Heart left ventricle (tissue), 13 donors: ENCODE results near the gene PEA15.

ENCODE experiments used
- POLR2A ChIP-seq, 2 donors: fragments of 450-650 bp; IDR thresholded peaks; one replicate each; pipeline ENCODE4 v1.6.1; 2017; ENCODE audit warnings: antibody characterized with exemption in 2 of 2, mild to moderate bottlenecking in 2 of 2, moderate library complexity in 2 of 2
- TF ChIP-seq, protein P1 (sequence below), 12 donors: fragments of 200-600 bp; sonication (generic) in 4 of 12; IDR thresholded peaks; one replicate each; pipeline versions ENCODE4 v1.5.0 to v1.8.0; 2018 to 2022; ENCODE audit warnings: antibody characterized with exemption in 12 of 12, mild to moderate bottlenecking in 5 of 12
- donor health status: ischemic (EF 13 %, LVEDD 7.1; RV severe dilation, severe dysfunction).
- donor health status: DM: no; HTN: yes; CAD: no.
- donor health status: DM: no; HTN: no; CAD: no.
- donor health status: ischemic (EF 25% LVEDD 6.9; RV normal size, moderate dysfunction).
- donor health status: ischemic (EF 25% LVEDD 5.7; RV mildly dilated, moderate dysfunction).
- donor health status: ischemic (EF 35%, LVEDD 5.7; RV mildly dilated, moderate dysfunction).
- donor health status: nonischemic (EF 11% LVEDD 7.7; RV severe dilation, severe dysfunction).
- donor health status: DM: yes; HTN: yes; CAD: no.
- donor health status: PGD.
- donor health status: ischemic (EF 29% LVEDD 5.4; RV normal size, mild dysfunction).
- donor health status: nonischemic (EF 23%, LVEDD 6.1; RV moderate dilation, normal function).

DNA sequence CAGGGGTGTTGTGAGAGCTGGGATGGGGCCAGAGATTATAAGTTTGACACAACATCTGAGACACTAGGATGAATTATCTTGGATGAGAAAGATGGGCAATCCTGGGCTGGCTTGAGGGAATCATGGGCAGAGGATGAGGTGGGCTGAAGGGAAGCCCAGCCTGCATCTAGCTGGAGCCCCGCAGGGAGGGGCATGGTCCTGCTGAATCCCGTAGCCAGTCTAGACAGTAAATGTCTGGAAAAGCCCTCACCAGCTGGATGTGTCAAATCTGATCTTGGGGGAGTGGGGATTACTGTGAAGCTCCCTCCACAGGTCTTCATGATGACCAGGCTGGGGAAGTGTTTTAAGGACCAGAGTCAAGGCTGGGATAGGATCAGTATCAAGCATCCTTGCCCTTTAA is 18.5 kb upstream of the PEA15 start:
- TF ChIP-seq, protein P1, sequence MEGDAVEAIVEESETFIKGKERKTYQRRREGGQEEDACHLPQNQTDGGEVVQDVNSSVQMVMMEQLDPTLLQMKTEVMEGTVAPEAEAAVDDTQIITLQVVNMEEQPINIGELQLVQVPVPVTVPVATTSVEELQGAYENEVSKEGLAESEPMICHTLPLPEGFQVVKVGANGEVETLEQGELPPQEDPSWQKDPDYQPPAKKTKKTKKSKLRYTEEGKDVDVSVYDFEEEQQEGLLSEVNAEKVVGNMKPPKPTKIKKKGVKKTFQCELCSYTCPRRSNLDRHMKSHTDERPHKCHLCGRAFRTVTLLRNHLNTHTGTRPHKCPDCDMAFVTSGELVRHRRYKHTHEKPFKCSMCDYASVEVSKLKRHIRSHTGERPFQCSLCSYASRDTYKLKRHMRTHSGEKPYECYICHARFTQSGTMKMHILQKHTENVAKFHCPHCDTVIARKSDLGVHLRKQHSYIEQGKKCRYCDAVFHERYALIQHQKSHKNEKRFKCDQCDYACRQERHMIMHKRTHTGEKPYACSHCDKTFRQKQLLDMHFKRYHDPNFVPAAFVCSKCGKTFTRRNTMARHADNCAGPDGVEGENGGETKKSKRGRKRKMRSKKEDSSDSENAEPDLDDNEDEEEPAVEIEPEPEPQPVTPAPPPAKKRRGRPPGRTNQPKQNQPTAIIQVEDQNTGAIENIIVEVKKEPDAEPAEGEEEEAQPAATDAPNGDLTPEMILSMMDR (IDR thresholded peaks at IDR 0.05) = no peak
- TF ChIP-seq POLR2A (IDR thresholded peaks at IDR 0.05) = no peak
